Frontal cortex (tissue), 4 donors: Measurements from ENCODE around the gene ETS1. TPM values are rescaled to one million over a fixed set of nuclear protein-coding genes. Genes with fewer than 3 reads are reported as not detected.
"Not testable (repeated sequence)": the region's sequence is repeated elsewhere in the genome, so short reads cannot be mapped to it uniquely, and the experiment has no call there.

Experiments
- DNase-seq, 2 donors: peaks; one replicate each; pipeline ENCODE4 v3.0.0; 2012; ENCODE audit warnings: low spot score in 2 of 2
- FAIRE-seq: peaks from 2 replicates; lab custom pipeline; 2012; peaks lifted over from hg19 to GRCh38; lab: Jason Lieb, UNC
- total RNA-seq: library from RNA; depleted of rRNA; stranded (reverse); fragments of >200 nt; gene quantifications from one replicate; pipeline ENCODE4 v1.2.3, GENCODE V29; 2014
- donor health status: control.
- donor health status: control.
- donor health status: control.

The ETS1 gene
- total RNA-seq, 1 donor from 2014 or later, result 9.8 TPM

- DNase-seq (no peak), FAIRE-seq (no peak)
Observed at GRCh38 chr11:128455766-128456165, 131.6 kb downstream of the ETS1 start.

- no peak for FAIRE-seq
- peak in 1 of 2 donors; percentile 30 for DNase-seq
Observed at GRCh38 chr11:128453444-128454336, 133.7 kb downstream of the ETS1 start.

DNA sequence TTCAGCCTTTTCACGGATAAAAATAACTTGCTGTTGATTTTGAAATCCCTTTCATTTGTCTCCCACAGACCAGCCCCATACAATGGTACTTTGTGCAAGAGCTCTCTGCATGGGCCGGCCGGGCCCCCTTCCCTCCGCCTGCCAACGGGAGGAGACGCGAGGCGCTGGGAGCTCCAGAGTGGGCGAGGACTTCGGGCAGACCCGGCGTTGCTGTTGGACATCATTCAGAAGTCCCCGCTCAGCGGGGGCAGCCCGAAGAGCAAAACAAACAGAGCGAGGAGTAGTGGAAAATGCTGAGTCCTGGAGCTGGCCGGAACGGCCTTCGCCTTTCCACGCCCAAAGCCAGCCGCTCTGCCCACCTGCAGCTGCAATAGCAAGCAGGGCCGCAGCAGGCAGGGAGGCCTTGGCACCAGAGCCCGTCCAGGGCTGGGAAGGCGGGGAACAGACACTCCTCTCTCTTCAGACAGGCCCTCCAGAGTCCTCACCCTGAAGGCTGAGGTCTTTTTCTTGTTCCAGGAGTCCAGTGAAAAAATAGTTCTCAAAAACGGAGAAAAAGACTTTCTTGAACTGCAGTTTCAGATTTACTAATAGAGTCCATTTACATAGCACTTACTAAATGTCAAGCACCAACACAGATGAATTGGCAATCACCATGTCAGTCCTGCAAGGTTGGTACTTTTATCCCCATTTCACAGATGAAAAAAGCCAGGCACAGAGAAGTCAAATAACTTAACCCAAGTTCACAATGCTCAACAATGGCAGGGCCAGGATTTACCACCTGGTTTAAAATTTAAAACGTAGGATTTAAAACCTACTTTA lies 135.5 kb downstream of the ETS1 start:
- DNase-seq (peak; percentile 28 to 44), FAIRE-seq (no peak)

GRCh38 chr11:128450882-128451651 lies 136.3 kb downstream of the ETS1 start:
- FAIRE-seq, result no peak

DNA sequence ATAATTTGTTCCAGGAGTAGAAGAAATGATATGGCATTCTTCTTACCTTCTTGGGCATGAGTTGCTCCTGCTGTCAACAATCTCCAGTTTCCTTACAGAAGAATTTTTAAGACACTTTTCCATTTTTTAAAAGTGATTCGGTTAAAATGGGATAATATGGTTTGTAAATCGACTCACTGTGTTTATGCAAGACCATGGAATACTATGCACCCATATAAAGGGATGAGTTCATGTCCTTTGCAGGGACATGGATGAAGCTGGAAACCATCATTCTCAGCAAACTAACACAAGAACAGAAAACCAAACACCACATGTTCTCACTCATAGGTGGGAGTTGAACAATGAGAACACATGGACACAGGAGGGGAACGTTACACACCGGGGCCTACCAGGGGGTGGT lies 136.9 kb downstream of the ETS1 start:
- DNase-seq, FAIRE-seq: not testable (repeated sequence)

More at GRCh38 chr11:128450882-128451651, 136.3 kb downstream of the ETS1 start:
- no peak for DNase-seq

GRCh38 chr11:128448981-128449713 lies 138.2 kb downstream of the ETS1 start:
- DNase-seq, result no peak
- no peak for FAIRE-seq

DNA sequence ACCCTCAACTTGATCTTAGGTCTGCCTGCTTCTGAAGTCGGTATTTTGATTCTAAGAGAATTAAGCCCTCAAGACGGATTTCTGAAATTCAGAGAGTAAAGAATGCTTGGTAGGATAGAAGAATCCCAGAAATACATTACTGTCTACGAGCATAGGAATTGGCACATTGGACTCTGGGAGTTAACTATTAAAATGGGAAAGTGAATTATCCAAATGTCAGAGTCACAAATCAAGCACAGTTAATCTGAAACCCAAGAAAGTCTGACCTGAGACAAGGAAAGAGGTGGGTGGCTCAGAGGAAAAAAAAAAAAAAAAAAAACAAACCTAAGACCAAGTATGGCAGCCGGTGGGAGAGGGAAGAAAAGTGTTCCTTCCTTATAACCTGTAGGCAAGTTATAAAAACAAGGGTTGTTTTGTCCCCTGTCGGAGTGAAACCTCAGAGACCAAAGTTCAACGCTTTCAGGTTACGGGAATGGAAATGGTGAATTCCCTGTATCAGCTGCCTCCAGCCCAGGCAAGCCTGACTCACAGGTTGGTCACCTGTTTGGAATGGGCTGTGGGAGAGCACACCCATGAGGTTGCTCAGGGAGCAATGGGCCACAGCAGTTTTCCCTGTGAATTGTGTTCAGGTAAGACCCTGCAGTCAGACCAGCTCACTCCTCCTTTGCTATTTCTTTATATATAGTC lies 139.0 kb downstream of the ETS1 start:
- no peak for DNase-seq
- FAIRE-seq, result no peak

- DNase-seq (no peak), FAIRE-seq (no peak)
Observed at GRCh38 chr11:128447233-128447632, 140.1 kb downstream of the ETS1 start.

GRCh38 chr11:128445921-128446320 lies 141.4 kb downstream of the ETS1 start:
- not testable (repeated sequence) for FAIRE-seq, DNase-seq

- FAIRE-seq (no peak), DNase-seq (no peak)
Observed at GRCh38 chr11:128437136-128437535, 150.2 kb downstream of the ETS1 start.

DNA sequence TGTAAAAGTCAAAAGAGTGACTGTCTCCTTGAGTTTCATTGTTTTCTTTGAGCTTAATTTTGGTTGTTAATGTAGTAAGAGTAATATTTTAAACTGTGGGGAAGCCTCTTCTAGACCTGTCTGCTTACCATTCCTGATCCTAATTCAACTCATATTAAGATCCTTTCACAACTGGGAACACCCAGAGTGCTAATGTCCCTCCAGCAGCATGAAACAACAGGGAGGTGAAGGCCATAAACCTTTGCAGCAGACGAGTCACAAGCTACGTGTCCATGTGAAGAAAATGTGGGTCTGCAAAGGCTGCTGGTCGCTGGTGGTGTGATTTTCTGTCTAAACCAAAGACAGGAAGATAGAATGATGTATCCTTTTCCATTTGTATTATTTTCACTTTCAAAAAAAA lies 152.5 kb downstream of the ETS1 start:
- DNase-seq (no peak), FAIRE-seq (no peak)

DNA sequence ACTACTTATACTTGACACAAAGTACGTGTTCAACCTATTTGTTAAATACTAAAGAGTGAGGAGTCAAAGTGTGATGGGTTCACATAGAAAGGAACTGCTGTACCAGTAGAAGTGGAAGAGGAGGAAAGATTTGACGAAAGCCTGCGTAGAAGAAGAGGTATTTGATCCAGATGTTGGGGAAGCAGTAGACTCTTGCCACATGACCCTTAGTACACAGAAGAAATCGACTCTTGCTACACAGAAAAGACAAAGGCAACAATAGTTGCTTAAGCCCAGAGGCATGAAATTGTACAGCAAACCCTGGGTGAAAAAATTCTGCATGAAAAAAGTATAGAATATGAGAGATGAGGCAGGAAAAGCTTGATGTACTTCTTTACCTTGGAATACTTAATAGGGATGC lies 152.9 kb downstream of the ETS1 start:
- FAIRE-seq (no peak), DNase-seq (no peak)

DNA sequence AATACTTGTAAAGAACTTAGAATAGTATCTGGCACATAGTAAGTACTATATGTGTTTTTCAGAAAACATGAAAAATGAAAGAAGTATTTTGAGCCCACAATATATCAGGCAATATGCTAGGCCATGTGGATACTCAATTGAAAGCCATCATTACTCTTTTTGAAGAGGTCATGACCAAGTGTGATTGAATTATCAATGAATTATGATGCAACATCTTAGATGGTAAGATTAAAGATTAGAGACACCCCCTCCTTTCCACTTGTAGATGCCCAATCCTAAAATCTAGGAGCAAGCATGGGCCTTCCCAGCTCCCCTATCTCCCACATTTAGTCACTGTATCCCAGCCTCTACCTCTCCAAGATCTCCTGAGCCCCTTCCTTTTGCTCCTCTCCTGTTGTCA lies 154.4 kb downstream of the ETS1 start:
- FAIRE-seq (no peak), DNase-seq (no peak)

DNA sequence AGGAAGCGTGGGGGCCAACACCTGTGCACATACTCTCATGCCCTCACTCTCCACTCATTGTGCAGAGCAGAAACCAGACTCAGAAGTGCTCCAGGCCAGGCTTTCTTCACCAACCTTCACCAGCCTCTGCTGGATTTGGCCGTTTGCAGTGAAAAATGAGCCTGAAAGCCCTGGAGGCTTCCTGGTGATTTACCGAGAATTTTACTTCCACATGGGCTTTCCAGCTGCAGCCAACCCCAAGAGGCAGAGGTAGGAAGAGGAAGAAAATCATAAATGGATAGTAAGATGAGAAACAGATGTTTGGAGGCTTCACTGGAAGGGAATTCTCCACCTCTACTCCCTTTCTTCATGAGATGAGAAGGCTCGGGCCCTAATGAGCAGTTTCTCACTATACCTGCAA lies 155.4 kb downstream of the ETS1 start:
- DNase-seq (no peak), FAIRE-seq (no peak)

DNA sequence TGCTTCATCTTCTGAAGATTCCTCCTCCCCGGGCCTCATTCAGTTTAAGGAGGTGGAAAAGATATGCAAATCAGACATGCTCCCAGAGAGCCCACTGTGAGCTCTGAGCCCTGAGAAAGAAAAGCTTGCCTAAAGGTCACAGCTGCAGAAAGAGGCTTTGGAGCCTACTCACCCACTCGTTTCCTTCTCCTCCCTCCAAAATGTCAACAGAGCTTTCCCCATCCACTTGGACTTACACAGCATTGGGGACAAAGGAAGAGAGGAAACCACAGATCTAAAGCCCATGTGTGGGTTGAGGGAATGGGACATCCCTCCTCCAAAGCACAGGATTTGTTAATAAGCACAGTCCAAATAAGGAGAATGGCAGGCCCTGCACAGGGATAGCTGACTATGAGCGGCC lies 158.4 kb downstream of the ETS1 start:
- FAIRE-seq (no peak), DNase-seq (no peak)

DNA sequence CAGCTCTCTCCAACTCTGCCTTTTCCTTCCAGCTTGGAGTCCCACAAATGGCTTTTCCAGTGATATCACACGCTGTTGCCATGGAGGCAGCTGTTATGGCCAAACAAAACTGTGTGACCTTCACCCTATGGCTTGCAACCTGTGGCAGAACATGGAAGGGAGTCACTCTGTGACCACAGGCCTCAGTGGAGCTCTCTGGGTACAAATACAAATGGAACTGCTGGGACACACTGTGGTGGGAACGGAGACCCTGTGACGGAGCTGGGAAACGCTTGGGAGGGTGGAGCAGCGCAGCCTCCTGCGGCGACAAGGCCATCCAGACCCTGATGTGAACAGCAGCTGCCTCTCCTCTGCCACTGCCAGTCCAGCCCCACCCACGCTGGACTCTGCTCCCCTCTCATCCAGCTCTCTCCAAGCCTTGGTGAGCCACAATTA lies 162.5 kb downstream of the ETS1 start:
- FAIRE-seq (no peak), DNase-seq (no peak)

DNA sequence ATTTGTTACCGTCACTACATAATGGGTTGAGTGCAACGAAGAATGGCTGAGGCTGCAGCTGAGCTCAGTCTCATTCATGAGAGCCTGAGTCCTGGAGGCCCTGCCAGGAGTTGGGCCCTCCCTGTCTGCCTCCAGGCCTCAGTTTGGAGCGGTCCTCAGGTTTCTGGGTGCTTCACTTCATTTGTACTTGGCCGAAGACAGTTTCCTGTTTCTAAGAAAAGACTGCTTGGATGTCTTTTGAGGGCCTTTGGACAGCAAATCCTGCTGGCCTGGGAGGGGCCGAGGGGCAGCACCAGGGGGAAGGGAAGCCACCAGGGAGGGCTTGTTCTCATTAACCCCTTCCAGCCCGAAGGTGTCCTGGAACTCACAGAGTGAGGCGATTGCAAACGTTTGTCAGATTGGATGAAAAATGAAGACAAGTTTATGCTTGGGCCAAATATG lies 163.1 kb downstream of the ETS1 start:
- FAIRE-seq (no peak), DNase-seq (peak in 1 of 2 donors; percentile 17)

DNA sequence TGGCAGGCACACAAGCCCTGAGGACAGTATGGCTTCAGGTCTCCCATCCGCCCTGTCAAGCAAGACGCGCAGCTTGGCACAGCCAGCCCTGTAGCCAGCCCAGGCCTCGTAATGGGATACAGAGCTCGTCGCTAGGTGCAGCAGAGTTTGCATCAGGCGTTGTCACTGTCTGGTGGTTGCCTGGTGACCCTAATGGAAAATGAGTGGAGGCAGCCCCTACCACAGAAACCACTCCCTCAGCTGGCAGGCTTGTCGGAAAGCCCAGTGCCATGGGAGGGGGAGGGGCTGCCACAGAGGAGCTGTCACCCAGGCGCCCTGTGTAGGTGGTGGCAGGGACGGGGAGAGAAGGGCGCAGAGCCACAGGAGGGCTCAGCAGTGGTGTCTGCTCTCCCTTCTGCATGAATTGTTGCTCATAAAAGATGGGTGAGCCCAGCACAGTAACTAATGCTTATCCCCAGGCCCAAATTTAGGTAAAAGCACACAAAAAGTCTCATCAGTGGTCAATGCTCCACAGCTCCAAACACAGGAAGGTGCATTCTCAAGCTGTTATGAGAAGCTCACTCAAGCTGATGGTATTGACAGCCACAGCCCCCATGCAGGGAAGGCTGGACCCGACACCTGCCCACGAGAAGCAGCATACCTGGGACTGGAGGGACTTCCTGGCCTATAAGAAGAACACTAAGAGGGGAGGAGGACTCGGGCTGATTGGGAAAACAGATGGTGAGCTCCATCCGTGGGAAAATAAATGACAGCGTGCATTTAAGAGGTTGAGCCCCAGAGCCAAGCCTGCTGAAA lies 164.6 kb downstream of the ETS1 start:
- DNase-seq, result no peak

More for the DNA sequence above, 164.6 kb downstream of the ETS1 start:
- FAIRE-seq, result no peak
